ENCODE results near the gene RTL10. TPM values are rescaled to one million over a fixed set of nuclear protein-coding genes. Genes with fewer than 3 reads are reported as not detected.

Gene RTL10
- total and polyA plus RNA-seq, 2 of the 13 experiments (the other 11 are each of a cell fraction or from before 2014, with no cell fraction given) = 14.1 to 15.8 TPM

DNA sequence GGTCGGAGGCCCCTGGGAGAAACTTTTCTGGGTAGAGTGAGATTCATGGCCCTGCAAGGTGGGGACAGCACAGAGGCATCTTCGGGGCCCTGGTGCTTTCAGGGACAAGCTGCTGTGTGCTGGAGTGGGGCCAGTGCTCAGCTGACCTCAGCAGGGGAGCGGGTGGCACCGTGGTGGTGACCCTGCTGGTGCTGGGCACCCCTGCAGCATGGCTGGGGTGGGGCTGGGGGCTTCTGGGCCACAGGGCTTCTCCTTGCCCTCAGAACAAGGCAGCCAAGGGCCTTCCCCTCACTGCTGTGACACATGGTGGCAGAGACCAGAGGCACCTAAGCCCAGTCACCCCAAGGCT, 24.9 kb upstream of the RTL10 start:
- in situ Hi-C loops (cut with HindIII; ENCODE audit: extremely low pct_ligation_motif_present, low pct_unique_long_range_greater_than_20kb) (no loop called here), intact Hi-C loops (cut with micrococcal nuclease; ENCODE audit: unreplicated experiment) (no loop called here)
- H3K9ac ChIP-seq (ENCODE audit: insufficient read depth, low read depth, low read length) = peak overlapping the region; percentile 24; the same call in 1 of the 2 replicates
- no peak overlapping the region for H3K4me3 ChIP-seq (replicated peaks in 1 of 3; ENCODE audit: insufficient read depth in 1 of 3, low read depth in 2 of 3, low read length in 3 of 3)
- peak overlapping the region; percentile 45 for H3K27ac ChIP-seq (ENCODE audit: extremely low read length, insufficient read depth, low read length)
- POLR2A ChIA-PET = no interaction called here
- H3K4me1 ChIP-seq (ENCODE audit: insufficient read depth, low read length) = peaks cover 34% of the 10 kb centered on the region
- H4K20me1 ChIP-seq (ENCODE audit: insufficient read depth, low read length) = no peaks in the 10 kb centered on the region
- H3K79me2 ChIP-seq (ENCODE audit: insufficient read depth, low read length) = no peaks in the 10 kb centered on the region
- TF ChIP-seq HOXA3 (CRISPR knock-in tag; IDR thresholded peaks at IDR 0.05) = no peak
- TF ChIP-seq ZFAT (CRISPR knock-in tag; conservative IDR thresholded peaks at IDR 0.05) = no peak
- TF ChIP-seq, protein P1, sequence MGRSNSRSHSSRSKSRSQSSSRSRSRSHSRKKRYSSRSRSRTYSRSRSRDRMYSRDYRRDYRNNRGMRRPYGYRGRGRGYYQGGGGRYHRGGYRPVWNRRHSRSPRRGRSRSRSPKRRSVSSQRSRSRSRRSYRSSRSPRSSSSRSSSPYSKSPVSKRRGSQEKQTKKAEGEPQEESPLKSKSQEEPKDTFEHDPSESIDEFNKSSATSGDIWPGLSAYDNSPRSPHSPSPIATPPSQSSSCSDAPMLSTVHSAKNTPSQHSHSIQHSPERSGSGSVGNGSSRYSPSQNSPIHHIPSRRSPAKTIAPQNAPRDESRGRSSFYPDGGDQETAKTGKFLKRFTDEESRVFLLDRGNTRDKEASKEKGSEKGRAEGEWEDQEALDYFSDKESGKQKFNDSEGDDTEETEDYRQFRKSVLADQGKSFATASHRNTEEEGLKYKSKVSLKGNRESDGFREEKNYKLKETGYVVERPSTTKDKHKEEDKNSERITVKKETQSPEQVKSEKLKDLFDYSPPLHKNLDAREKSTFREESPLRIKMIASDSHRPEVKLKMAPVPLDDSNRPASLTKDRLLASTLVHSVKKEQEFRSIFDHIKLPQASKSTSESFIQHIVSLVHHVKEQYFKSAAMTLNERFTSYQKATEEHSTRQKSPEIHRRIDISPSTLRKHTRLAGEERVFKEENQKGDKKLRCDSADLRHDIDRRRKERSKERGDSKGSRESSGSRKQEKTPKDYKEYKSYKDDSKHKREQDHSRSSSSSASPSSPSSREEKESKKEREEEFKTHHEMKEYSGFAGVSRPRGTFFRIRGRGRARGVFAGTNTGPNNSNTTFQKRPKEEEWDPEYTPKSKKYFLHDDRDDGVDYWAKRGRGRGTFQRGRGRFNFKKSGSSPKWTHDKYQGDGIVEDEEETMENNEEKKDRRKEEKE (IDR thresholded peaks at IDR 0.05) = no peak
- TF ChIP-seq EED (CRISPR knock-in tag; IDR thresholded peaks at IDR 0.05) = no peak
- TF ChIP-seq ZNF232 (CRISPR knock-in tag; IDR thresholded peaks at IDR 0.05; ENCODE audit: borderline replicate concordance) = no peak
- TF ChIP-seq NR1H2 (CRISPR knock-in tag; IDR thresholded peaks at IDR 0.05; ENCODE audit: borderline replicate concordance, low read depth) = no peak
- no peak for TF ChIP-seq ZSCAN20 (CRISPR knock-in tag; IDR thresholded peaks at IDR 0.05; ENCODE audit: borderline replicate concordance)
- no peak for TF ChIP-seq ZNF781 (CRISPR knock-in tag; IDR thresholded peaks at IDR 0.05; ENCODE audit: borderline replicate concordance, not compliant biosample characterization)
- TF ChIP-seq, protein P2, sequence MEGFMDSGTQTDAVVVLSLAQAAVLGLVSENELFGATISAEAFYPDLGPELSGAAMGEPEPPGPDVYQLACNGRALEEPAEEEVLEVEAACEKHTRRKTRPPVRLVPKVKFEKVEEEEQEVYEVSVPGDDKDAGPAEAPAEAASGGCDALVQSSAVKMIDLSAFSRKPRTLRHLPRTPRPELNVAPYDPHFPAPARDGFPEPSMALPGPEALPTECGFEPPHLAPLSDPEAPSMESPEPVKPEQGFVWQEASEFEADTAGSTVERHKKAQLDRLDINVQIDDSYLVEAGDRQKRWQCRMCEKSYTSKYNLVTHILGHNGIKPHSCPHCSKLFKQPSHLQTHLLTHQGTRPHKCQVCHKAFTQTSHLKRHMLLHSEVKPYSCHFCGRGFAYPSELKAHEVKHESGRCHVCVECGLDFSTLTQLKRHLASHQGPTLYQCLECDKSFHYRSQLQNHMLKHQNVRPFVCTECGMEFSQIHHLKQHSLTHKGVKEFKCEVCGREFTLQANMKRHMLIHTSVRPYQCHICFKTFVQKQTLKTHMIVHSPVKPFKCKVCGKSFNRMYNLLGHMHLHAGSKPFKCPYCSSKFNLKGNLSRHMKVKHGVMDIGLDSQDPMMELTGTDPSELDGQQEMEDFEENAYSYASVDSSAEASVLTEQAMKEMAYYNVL (CRISPR knock-in tag; IDR thresholded peaks at IDR 0.05; ENCODE audit: borderline replicate concordance) = no peak
- TF ChIP-seq, protein P3, sequence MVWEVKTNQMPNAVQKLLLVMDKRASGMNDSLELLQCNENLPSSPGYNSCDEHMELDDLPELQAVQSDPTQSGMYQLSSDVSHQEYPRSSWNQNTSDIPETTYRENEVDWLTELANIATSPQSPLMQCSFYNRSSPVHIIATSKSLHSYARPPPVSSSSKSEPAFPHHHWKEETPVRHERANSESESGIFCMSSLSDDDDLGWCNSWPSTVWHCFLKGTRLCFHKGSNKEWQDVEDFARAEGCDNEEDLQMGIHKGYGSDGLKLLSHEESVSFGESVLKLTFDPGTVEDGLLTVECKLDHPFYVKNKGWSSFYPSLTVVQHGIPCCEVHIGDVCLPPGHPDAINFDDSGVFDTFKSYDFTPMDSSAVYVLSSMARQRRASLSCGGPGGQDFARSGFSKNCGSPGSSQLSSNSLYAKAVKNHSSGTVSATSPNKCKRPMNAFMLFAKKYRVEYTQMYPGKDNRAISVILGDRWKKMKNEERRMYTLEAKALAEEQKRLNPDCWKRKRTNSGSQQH (CRISPR knock-in tag; IDR thresholded peaks at IDR 0.05; ENCODE audit: low read depth) = no peak
- no peak for TF ChIP-seq YY1 (IDR thresholded peaks at IDR 0.05; ENCODE audit: insufficient read depth, insufficient replicate concordance, low read depth, low read length)
- TF ChIP-seq THAP11 (CRISPR knock-in tag; IDR thresholded peaks at IDR 0.05) = no peak
- no peak for ATAC-seq
- no peaks in the 10 kb centered on the region for H3K36me3 ChIP-seq (replicated peaks in 1 of 2; ENCODE audit: control insufficient read depth in 1 of 2, insufficient read depth in 2 of 2, low read length in 2 of 2)
- H3K27me3 ChIP-seq (ENCODE audit: control insufficient read depth in 1 of 2, insufficient read depth in 2 of 2, low read length in 2 of 2) = no peaks in the 10 kb centered on the region
- FAIRE-seq = no peak
- no peak overlapping the region for H2AFZ ChIP-seq (ENCODE audit: low read length)
- no peak overlapping the region for H3K4me2 ChIP-seq (ENCODE audit: low read depth, low read length)
- BruUV-seq (replicated peaks) = no TSS peak
- no peak for DNase-seq (ENCODE audit: low spot score)
- CTCF ChIA-PET (ENCODE audit: low intra/inter-chr PET ratio, low total read pairs) = no interaction called here
- no peaks in the 10 kb centered on the region for H3K9me3 ChIP-seq (ENCODE audit: low read length)
- WGBS (ENCODE audit: low lambda C conversion rate) = 96% methylated on average over 2 of the region's 4 CpGs

All from HepG2 (cell line).